Measurements from ENCODE around the gene MEOX2. TPM values are rescaled to one million over a fixed set of nuclear protein-coding genes. Genes with fewer than 3 reads are reported as not detected.

MEOX2 gene
- total and polyA plus RNA-seq, 2 of the 13 experiments (the other 11 are each of a cell fraction or from before 2014, with no cell fraction given) = not detected

DNA sequence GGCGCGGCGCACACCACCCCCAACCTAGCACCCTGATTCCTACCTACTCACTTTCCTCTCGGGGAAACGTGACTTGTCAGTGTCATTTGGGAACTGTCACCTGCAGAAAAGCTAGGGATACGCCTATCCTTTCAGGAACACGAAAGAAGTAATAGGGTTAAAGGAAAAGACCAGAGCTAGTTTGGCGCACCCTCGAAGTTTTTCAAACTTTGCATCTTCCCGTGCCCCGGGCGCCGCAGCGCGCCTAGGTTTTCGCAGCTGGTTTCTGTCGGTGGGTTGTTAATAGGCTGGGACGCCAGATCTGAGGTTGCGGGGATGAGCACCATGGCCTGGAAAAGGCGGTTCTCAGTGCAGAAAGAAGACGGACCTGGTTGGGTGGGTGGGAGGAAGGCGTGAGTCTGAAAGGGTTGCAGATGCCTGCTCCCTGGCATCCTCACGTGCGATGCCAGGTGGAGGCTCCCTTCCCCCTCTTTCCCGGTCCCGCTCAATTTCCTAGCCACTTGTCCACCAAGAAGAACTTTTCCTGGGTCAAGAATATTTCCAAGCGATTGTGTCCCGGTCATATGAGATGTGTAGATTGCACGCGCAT, 568 bp upstream of the MEOX2 start:
- intact Hi-C loops (cut with micrococcal nuclease; ENCODE audit: unreplicated experiment) = no loop called here
- ChIA-PET CTCF (ENCODE audit: low intra/inter-chr PET ratio, low total read pairs) (no interaction called here), POLR2A (no interaction called here)
- Histone ChIP-seq H3K79me2 (ENCODE audit: insufficient read depth, low read length) (no peaks in the 10 kb centered on the region), H3K9me3 (ENCODE audit: low read length) (no peaks in the 10 kb centered on the region), H2AFZ (ENCODE audit: low read length) (no peak overlapping the region), H3K4me3 (replicated peaks in 1 of 3; ENCODE audit: insufficient read depth in 1 of 3, low read depth in 2 of 3, low read length in 3 of 3) (no peak overlapping the region), H3K4me1 (ENCODE audit: insufficient read depth, low read length) (no peaks in the 10 kb centered on the region), H3K4me2 (ENCODE audit: low read depth, low read length) (no peak overlapping the region), H3K27ac (ENCODE audit: extremely low read length, insufficient read depth, low read length) (no peak overlapping the region), H3K9ac (ENCODE audit: insufficient read depth, low read depth, low read length) (no peak overlapping the region), H3K27me3 (ENCODE audit: control insufficient read depth in 1 of 2, insufficient read depth in 2 of 2, low read length in 2 of 2) (peaks cover 0 to 20% of the 10 kb centered on the region in 2 experiments; a peak in 2 of 5 replicates), H4K20me1 (ENCODE audit: insufficient read depth, low read length) (no peaks in the 10 kb centered on the region), H3K36me3 (replicated peaks in 1 of 2; ENCODE audit: control insufficient read depth in 1 of 2, insufficient read depth in 2 of 2, low read length in 2 of 2) (no peaks in the 10 kb centered on the region)
- BruUV-seq (replicated peaks) = no TSS peak
- in situ Hi-C loops (cut with HindIII; ENCODE audit: extremely low pct_ligation_motif_present, low pct_unique_long_range_greater_than_20kb) = no loop called here
- DNase-seq (ENCODE audit: low spot score) = no peak
- 20% methylated on average over 28 of the region's 30 CpGs for WGBS (ENCODE audit: low lambda C conversion rate)
- ATAC-seq = no peak
- TF ChIP-seq, protein P1, sequence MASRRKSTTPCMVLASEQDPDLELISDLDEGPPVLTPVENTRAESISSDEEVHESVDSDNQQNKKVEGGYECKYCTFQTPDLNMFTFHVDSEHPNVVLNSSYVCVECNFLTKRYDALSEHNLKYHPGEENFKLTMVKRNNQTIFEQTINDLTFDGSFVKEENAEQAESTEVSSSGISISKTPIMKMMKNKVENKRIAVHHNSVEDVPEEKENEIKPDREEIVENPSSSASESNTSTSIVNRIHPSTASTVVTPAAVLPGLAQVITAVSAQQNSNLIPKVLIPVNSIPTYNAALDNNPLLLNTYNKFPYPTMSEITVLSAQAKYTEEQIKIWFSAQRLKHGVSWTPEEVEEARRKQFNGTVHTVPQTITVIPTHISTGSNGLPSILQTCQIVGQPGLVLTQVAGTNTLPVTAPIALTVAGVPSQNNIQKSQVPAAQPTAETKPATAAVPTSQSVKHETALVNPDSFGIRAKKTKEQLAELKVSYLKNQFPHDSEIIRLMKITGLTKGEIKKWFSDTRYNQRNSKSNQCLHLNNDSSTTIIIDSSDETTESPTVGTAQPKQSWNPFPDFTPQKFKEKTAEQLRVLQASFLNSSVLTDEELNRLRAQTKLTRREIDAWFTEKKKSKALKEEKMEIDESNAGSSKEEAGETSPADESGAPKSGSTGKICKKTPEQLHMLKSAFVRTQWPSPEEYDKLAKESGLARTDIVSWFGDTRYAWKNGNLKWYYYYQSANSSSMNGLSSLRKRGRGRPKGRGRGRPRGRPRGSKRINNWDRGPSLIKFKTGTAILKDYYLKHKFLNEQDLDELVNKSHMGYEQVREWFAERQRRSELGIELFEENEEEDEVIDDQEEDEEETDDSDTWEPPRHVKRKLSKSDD (CRISPR knock-in tag; IDR thresholded peaks at IDR 0.05; ENCODE audit: low read depth) = no peak
- TF ChIP-seq, protein P2, sequence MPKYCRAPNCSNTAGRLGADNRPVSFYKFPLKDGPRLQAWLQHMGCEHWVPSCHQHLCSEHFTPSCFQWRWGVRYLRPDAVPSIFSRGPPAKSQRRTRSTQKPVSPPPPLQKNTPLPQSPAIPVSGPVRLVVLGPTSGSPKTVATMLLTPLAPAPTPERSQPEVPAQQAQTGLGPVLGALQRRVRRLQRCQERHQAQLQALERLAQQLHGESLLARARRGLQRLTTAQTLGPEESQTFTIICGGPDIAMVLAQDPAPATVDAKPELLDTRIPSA (CRISPR knock-in tag; IDR thresholded peaks at IDR 0.05; ENCODE audit: borderline replicate concordance) = no peak
- TF ChIP-seq MYC (CRISPR knock-in tag; IDR thresholded peaks at IDR 0.05; ENCODE audit: borderline replicate concordance) (no peak), TBP (CRISPR knock-in tag; IDR thresholded peaks at IDR 0.05) (no peak), TBX3 (IDR thresholded peaks at IDR 0.05; ENCODE audit: borderline replicate concordance) (no peak)
- FAIRE-seq = no peak
